HG02973 (cell line): ENCODE measurements around the gene WWOX.

Experiments
- ATAC-seq: cut with Tn5 transposase; IDR thresholded peaks from one replicate; pipeline ENCODE4 v1.9.1; 2021; ENCODE audit warnings: moderate library complexity; ENCODE audit not compliant: unreplicated experiment

WWOX gene

GRCh38 chr16:79097771-79098170 is 998.3 kb downstream of the WWOX start:
- ATAC-seq = no peak

- ATAC-seq = no peak
Observed at GRCh38 chr16:79098907-79099306, 999.5 kb downstream of the WWOX start.

- no peak for ATAC-seq
Observed at GRCh38 chr16:79099716-79100115, 1000.3 kb downstream of the WWOX start.

DNA sequence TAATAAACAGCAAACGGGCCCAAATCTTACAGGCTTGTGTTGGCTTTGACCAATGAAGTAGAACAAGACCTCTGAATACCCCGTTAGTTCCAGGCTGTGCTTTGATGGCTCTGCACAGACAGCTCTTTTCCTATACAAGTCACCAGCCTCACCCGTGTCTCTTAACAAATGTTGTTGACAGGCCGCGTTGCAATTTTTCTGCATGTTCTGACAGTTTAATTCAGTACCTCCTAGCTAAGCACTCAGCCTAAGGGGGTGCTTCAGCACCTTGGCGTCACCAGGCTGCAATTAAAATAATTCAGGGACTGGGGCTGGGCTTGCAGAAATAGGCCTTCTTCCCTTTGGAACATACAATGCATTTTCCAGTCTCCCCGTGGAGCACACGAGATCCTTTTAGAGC is 1001.0 kb downstream of the WWOX start:
- ATAC-seq = no peak

GRCh38 chr16:79101491-79101890 is 1002.0 kb downstream of the WWOX start:
- ATAC-seq = no peak

GRCh38 chr16:79104567-79104966 is 1005.1 kb downstream of the WWOX start:
- ATAC-seq = no peak

- no peak for ATAC-seq
Observed at GRCh38 chr16:79107301-79107700, 1007.8 kb downstream of the WWOX start.

- ATAC-seq = no peak
Observed at GRCh38 chr16:79109771-79110170, 1010.3 kb downstream of the WWOX start.

DNA sequence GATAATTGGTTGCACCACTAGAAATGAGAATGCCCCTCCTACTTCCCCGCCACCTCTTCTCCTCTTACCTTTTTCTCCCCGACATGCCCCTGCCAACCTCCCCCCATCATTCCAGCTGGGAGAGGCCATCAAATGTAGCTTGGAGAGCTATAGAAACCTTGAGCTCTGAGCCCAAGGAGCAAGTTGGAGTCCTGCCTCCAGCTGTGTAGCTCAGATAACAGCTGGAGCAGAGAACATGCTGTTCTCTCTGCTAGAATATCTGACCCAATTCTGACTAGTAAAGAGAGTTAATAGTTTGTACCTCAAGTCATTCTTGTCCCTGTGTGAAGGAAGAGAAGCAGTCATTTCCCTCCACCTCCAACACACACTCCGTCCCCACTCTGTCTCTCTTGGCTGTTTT is 1010.8 kb downstream of the WWOX start:
- no peak for ATAC-seq

- no peak for ATAC-seq
Observed at GRCh38 chr16:79110953-79111352, 1011.5 kb downstream of the WWOX start.

DNA sequence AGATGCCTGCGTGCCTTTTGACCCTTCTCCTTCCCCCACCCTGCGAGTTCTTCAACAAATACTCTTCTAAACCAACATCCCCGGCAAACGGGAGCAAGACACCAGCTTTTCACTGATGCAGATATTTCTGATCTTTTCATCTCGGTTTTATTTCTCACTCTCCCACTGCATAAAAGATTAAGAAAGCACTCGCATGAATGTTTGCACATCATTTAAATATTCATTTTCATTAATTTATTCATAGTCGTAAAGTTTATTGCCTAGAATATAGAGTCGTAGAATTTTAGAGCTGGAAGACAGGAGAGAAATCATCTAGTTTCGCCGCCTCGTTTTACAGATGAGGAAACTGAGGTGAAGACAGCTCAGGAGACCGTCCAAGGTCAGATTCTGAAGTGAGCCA is 1013.0 kb downstream of the WWOX start:
- no peak for ATAC-seq

DNA sequence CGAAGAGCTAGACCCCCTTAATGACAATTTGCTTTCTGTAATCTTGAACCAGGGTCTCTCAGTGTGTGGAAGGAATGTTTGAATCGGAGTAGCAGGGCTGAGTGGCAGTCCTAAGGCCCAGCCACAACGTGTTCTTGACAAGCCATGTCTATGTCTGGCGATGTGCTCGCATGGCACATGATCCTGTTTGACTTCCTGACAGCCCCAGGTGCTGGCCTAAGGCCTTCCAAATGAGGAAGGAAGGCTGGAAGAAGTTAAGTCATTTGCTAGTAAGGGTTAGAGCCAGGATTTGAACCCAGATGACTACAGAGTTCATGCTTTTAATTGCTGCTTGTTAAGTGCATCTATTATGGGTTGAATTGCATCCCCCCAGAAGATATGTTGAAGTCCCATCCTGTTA is 1014.4 kb downstream of the WWOX start:
- no peak for ATAC-seq

GRCh38 chr16:79114759-79115158 is 1015.3 kb downstream of the WWOX start:
- ATAC-seq = no peak

GRCh38 chr16:79121906-79122305 is 1022.5 kb downstream of the WWOX start:
- ATAC-seq = no peak

DNA sequence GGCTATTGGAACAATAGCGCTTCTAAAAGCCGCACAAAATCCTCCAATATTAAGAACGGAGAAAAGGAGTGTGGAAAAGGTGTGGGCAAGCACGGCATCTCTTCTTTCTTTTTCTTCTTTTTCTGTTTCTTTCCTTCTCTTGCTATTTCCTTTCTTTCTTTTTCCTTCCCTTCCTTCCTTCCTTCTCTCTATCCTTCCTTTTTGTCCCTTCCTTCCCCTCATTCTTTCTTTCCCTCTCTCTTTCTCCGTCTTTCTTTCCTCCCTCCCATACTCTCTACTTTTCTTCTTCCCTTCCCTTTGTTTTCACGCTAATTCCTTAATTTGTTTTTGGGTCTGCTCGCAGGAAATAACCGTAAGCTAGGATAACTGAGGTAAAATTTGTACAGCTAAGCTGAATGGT is 1022.9 kb downstream of the WWOX start:
- no peak for ATAC-seq

GRCh38 chr16:79124016-79124756 is 1024.7 kb downstream of the WWOX start:
- no peak for ATAC-seq

DNA sequence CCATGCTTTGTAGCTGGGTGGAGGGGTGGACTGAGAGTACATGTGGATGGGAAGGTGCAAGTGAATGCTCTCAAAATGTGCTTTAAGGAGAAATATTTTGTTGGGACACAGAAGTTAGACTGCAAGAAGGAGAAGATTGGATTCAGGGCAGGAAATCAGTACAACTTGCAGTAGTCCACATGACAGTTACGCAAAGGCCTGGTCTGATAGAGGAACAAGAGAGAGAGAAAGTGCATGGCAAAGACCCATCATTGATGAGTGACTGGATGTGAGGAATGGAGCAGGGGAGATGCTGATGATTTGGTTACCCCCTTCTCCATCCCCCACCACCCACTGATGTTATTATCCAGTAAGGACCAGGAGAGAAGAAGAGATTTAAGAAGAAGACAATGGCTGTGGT is 1028.3 kb downstream of the WWOX start:
- no peak for ATAC-seq

DNA sequence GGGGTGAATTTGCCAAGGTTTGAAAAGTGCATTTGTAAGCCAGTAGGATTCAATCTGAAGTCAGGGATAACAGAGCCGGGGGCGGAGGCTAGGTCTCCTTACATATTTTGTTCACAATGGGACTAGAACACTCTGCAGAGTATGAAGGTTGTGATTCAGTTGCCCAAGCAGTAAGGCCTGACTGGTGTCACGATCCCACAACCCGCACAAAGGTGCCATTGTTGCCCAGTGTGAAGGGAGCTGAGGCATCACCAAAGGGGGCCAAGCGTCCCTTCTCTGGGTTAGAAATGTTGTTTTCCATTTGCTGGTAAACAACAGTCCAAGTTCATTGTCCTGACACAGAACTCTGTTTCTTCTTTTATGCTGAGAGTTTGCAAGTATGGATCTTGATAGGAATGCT is 1029.3 kb downstream of the WWOX start:
- ATAC-seq = no peak

DNA sequence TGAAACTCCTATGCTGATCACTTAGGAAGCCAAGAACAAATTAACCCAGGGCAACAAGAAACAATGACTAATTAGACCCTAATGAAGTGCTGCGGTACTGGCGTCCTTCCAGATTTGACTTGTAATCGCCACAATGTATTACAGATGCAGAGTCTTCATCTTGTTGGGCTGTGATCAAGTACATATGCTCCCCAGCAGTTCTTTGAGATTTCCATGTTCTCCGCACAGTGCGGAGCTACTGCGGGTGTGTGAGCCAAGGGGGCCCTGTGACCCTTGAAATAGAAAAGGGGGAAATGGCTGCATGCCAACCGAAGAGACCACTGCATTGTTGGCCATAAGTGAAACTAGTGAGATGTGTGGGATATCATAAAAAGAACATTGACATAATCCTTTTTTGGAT is 1031.2 kb downstream of the WWOX start:
- ATAC-seq = no peak

DNA sequence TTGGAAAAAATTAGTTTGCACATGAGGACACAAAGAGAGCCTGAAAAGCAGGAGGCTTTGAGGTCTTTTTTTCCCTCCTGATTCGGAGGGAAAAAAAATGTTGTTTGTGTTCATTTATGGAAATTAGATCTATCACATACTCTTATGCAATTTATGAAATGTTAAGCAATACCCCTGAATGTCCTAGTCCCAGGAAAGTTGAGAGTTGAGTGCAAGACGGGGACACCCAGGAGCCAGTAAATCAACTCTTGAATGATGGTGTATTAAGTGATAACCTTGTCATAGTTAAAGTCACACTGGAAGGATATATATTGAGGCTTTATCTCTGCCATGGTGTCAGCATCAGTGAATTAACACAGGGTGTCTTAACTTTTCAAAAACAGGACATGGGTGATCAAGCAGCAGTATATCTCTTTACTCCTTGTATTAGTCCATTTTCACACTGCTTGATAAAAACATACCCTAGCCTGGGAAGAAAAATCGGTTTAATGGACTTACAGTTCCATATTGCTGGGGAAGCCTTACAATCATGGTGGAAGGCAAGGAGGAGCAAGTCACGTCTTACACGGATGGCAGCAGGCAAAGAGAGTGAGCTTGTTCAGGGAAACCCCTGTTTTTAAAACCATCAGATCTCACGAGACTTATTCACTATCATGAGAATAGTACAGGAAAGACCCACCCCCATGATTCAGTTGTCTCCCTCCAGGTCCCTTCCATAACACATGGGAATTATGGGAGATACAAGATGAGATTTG is 1032.0 kb downstream of the WWOX start:
- no peak for ATAC-seq

GRCh38 chr16:79132701-79133100 is 1033.2 kb downstream of the WWOX start:
- no peak for ATAC-seq

DNA sequence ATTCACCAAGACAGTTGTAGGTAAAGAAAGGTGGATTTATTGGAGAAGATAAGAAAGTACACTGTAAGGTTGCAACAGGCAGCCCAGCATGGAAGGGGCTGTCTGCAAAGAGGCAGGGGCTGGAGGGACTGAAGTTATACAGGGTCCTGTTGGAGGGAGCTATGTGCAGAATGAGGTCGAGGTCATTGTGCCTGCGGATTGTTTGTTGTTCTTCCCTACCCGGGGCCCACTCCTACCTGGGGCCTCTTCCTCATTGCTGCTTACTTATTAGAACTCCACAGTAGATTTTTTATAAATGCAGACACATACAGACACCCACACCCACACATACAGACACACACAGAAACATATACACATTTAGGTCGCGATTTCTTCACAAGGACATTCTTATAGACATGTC is 1034.8 kb downstream of the WWOX start:
- no peak for ATAC-seq

DNA sequence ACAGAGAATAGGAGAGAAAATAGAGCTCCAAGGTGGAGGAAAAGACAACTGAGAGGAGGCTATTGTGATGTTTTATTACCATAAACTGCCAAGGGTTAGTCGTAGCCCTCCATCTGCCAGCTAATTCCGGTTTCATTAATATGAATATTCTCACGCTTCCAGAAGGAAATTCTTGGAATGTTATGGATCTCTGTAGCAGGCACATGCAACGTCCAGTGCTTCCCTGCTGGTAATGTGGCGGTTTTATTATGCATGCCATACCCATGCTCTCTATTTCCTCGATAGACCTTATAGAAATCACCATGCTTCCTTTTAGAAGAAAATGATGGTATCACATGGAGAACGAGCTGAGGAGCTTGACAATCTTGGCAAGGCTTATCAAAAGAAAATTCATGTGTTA is 1037.5 kb downstream of the WWOX start:
- no peak for ATAC-seq
